Measurements from ENCODE around the gene TEAD3.

DNA sequence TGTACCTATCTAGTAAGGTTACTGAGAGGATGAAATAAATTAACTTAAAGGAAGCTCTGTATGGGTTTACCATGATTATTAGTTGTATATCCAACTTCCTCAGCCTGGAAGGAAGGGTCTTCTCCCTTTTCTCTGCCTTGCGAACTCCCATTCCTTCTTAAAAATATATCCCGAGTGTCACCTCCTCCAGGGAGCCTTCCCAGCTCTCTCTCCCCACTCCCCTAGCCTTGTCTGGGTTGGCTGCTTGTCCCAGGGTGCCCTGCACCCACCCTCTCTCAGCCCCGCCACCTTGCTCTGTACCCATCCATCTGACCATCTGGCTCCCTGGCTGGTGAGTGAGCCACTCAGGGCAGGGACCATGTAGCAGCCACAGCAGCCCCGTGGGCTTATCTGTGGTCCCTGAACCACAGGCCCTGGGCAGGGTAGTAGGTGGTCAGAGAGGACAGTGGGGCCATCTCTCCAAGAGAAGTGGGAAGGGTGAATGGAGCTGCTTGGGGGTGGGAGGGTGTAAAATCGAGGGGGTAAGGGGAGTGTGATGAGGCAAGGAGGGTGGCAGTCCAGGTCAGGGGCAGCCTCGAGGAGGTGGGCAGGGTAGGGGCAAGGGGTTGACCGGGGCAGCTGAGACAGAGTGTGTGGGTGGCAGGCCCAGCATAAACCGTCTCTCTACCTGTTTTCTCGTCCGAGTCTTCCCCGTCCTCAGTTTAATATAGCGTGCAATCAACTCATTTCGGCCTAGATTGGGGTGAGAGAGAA, 12.8 kb downstream of the TEAD3 start:
- TF ChIP-seq, protein P1, sequence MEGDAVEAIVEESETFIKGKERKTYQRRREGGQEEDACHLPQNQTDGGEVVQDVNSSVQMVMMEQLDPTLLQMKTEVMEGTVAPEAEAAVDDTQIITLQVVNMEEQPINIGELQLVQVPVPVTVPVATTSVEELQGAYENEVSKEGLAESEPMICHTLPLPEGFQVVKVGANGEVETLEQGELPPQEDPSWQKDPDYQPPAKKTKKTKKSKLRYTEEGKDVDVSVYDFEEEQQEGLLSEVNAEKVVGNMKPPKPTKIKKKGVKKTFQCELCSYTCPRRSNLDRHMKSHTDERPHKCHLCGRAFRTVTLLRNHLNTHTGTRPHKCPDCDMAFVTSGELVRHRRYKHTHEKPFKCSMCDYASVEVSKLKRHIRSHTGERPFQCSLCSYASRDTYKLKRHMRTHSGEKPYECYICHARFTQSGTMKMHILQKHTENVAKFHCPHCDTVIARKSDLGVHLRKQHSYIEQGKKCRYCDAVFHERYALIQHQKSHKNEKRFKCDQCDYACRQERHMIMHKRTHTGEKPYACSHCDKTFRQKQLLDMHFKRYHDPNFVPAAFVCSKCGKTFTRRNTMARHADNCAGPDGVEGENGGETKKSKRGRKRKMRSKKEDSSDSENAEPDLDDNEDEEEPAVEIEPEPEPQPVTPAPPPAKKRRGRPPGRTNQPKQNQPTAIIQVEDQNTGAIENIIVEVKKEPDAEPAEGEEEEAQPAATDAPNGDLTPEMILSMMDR (IDR thresholded peaks at IDR 0.05 in 4 of 5, conservative IDR thresholded peaks at IDR 0.05 in 1 of 5) = no peak
- TF ChIP-seq POLR2A (IDR thresholded peaks at IDR 0.05) = no peak

Data from gastrocnemius medialis (tissue), 4 donors.